ENCODE measurements around the gene ACSL4. TPM values are rescaled to one million over a fixed set of nuclear protein-coding genes. Genes with fewer than 3 reads are reported as not detected.

Gene ACSL4
- 51.8 and 73.0 TPM in 2 replicates for total RNA-seq

DNA sequence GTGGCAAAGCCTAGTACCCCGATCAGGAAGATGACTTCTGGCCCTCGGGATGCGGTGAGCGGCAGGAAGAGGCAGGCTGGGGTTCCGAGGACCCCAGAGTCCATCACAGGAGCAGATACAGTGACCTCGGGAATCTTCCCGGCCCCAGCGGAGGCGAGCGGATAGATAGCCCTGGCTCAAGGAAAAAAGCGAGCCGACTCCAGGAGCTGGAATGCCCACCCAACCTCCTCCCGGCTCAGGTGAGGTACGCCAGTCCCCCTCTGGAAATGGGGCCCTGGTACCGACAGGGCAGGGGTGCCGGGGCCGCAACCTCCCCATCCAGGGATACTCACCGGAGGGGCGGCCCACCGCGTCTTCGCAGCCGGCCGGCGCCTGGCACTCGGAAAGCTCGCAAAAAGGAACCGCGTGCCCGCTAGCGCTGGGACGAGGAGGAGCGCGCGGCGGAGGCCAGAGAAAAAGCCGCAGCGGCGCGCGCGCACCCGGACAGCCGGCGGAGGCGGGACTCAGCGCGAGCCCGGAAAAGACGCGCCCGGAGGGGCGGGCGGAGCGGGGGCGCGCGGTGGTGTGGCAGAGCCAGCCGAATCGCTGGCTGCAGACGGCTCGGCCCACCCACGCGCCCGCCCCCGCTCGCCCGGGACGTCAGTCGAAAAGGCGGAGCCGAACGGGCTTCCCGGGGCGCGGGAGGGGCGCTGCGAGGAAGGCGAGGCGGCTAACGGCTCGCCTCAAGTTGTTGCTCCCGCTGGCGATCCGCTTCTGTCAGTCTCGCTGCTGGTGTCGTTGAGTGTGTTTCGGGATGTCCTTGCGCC is at the start of gene ACSL4:
TSS of gene ACSL4 (minus strand) at position 451 of the 806 bp plus-strand sequence. CDS start 49,894 bp downstream, outside the sequence.

GRCh38 chrX:109624641-109625616 is 108.1 kb downstream of the ACSL4 start, which contains the start of gene KCNE5:
TSS of gene KCNE5 (minus strand) at chrX:109625172. CDS start at chrX:109625020, 152 bp downstream.

Other genes with a start within 250 kb of the ACSL4 start
- 2.9 and 5.2 TPM in 2 replicates for gene NXT2, start 196.4 kb downstream of the ACSL4 start, total RNA-seq
- under 0.01 and 0.06 TPM in 2 replicates for gene KCNE5, start 108.1 kb downstream of the ACSL4 start, total RNA-seq

All from bladder microvascular endothelial cell (primary cell).